Testis (tissue), 2 donors: Measurements from ENCODE around the gene KRT14.
"Not testable (repeated sequence)": the region's sequence is repeated elsewhere in the genome, so short reads cannot be mapped to it uniquely, and the experiment has no call there.

Experiments
- CTCF ChIP-seq, 3 experiments: fragments of 450-650 bp in 2 of 3; fragments of 200-600 bp in 1 of 3; sonication (generic) in 1 of 3; IDR thresholded peaks; one replicate each; pipeline ENCODE4 v1.5.1; 2016 to 2019; ENCODE audit warnings: antibody characterized with exemption in 3 of 3, mild to moderate bottlenecking in 2 of 3, moderate library complexity in 1 of 3
- POLR2A ChIP-seq: fragments of 450-650 bp; IDR thresholded peaks from one replicate; pipeline ENCODE4 v1.6.1; 2017; ENCODE audit warnings: antibody characterized with exemption, mild to moderate bottlenecking, moderate library complexity

- not testable (repeated sequence) for TF ChIP-seq CTCF (IDR thresholded peaks at IDR 0.05); POLR2A
Measured at GRCh38 chr17:41614767-41615166, 28.1 kb upstream of the KRT14 start.
